GM15510 (cell line): ENCODE results near the gene C18orf32.

Experiments used
- POLR2A ChIP-seq: IDR thresholded peaks from 3 replicates; pipeline ENCODE4 v1.6.1; 2011; ENCODE audit warnings: borderline replicate concordance; ENCODE audit not compliant: insufficient read length; ENCODE audit errors: extremely low read depth

The C18orf32 gene

GRCh38 chr18:49457616-49458015 is 29.4 kb downstream of the C18orf32 start:
- no peak for TF ChIP-seq POLR2A

GRCh38 chr18:49456794-49457193 is 30.2 kb downstream of the C18orf32 start:
- no peak for TF ChIP-seq POLR2A

GRCh38 chr18:49447810-49448745 is 39.0 kb downstream of the C18orf32 start:
- TF ChIP-seq POLR2A = no peak

GRCh38 chr18:49446481-49446880 is 40.6 kb downstream of the C18orf32 start:
- TF ChIP-seq POLR2A = no peak

GRCh38 chr18:49444581-49444980 is 42.5 kb downstream of the C18orf32 start:
- no peak for TF ChIP-seq POLR2A

- TF ChIP-seq POLR2A = no peak
Observed at GRCh38 chr18:49443837-49444236, 43.2 kb downstream of the C18orf32 start.

- TF ChIP-seq POLR2A = no peak
Observed at GRCh38 chr18:49441338-49441938, 45.6 kb downstream of the C18orf32 start.

- no peak for TF ChIP-seq POLR2A
Observed at GRCh38 chr18:49435170-49435569, 51.9 kb downstream of the C18orf32 start.

GRCh38 chr18:49432602-49433001 is 54.4 kb downstream of the C18orf32 start:
- TF ChIP-seq POLR2A = no peak

- TF ChIP-seq POLR2A = no peak
Observed at GRCh38 chr18:49431165-49431962, 55.7 kb downstream of the C18orf32 start.
